RPMI7951 (cell line): Measurements from ENCODE around the gene PLCB2. TPM values are rescaled to one million over a fixed set of nuclear protein-coding genes. Genes with fewer than 3 reads are reported as not detected.

Experiments
- DNase-seq: peaks from one replicate; pipeline ENCODE4 v3.0.0-alpha.2; 2012; ENCODE audit warnings: low read depth
- total RNA-seq: library from RNA; depleted of rRNA; stranded (reverse); fragments of >200 nt; shearing (Covaris generic); gene quantifications from 2 replicates; pipeline ENCODE4 v1.2.3, GENCODE V29; 2014

Gene PLCB2
- total RNA-seq, 1 experiment from 2014 or later: 1.6 TPM

DNA sequence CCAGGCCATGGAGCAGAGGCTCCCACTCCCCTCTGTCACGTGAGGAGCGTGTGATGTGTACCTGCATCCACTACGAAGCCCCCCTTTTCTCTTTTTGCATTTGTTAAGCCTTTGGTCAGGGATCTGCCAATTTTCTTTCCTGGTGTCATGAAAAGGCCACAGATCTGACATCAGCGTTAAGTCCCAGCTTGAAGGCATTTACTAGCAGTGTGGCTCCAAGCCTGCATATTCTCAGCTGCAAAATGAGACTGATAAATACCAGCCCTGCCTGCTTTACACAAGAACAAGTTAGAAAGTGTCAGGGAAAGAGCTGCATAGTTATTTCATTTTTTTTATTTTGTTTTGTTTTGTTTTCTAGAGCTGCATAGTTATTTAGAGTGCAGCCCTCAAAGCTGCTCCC, 22.6 kb downstream of the PLCB2 start:
- DNase-seq: no peak

DNA sequence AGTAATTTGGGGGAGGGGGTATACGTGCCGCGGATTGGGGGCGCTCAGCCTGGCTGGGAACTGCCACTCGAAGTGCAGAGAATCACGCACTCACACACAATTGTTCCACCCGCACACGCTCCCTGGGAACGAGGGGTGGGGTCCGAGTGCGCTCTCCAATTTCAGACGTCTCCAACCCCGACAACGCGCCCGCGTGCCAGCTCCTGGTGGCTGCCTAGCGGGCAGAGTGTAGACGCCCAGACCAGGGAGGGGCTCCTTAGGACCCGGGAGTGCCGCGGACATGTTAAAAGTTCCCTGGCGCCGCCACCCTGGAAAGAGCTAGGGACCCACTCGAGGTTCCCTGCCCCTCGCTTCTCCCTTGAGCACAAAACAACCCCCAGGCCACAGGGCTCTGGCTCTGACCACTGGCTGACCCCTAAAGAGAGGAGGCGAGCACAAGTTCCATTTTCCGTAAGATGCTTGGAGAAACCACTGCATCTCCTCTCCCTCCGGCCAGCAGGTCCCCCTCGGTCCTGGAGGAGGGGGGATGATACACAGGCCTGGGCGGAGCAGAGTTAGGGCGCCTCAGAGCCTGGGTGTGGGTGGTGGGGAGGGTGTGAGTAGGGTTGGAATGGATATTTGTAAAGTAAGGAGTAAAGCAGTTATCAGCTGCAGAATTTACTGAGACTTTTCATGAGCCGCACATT, 24.0 kb downstream of the PLCB2 start:
- DNase-seq: no peak

GRCh38 chr15:40282869-40283614, 24.7 kb downstream of the PLCB2 start, which contains the start of gene ANKRD63:
Gene ANKRD63 (minus strand): TSS chr15:40283064. CDS start chr15:40282586, 478 bp downstream.
- peak; percentile 22 for DNase-seq

- DNase-seq: peak; percentile 21
These were observed 25.4 kb downstream of the PLCB2 start for GRCh38 chr15:40282147-40282868.

GRCh38 chr15:40281801-40282146, 26.0 kb downstream of the PLCB2 start:
- DNase-seq: no peak

GRCh38 chr15:40281057-40281800, 26.5 kb downstream of the PLCB2 start:
- DNase-seq: no peak

- DNase-seq: no peak
These were observed 27.3 kb downstream of the PLCB2 start for GRCh38 chr15:40280260-40281056.

DNA sequence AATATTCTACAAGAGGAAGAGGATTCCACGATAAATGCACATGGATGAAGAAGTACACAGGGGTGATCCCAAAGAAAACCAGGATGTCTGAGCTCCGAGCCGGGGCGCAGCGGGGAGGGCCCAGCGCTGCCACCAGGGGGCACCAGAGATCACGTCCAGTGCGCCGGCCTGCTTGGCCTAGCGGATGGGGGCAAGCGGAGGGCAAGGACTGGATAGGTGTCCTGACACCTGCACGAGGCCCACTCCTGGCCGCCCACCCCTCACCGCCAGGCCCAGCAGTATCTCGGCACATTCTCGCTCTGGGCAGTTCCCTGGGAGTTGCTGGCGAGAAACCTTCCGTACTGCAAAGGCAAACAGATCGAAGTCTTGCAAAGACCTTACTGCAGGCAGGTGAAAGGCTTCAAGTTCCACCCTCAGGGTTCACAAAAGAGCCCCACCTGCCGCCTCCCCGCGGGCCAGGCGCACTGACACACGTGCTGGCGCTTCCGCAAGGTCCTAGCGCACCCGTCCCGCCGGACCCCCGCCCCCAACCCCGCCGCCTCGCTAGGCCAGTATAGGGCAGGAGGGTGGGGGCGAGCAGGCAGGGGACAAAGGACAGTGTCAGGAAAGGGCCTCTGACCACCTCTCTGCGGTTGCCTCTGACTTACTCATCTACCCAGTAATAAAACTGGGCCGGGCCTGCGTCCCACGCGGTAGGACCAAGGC, 28.1 kb downstream of the PLCB2 start:
- DNase-seq: peak; percentile 49

DNA sequence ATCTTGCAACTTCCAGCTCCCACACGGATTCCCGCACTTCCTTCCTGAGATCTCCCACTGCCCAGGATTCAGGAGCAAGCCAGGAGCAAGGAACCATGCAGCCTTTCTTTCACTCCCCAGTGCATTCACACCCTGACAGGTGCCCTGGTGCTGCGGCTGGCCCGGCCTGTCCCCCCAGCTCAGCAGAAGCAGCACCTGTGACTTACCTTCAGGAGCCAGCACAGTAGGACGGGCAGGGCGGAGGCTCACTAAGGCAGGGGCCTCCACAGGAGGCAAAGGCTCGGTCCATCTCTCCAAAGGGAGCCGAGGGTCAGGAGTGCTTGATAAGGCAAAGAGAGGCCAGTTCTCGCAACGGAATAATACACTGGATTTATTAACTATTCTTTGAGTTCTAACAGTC, 29.7 kb downstream of the PLCB2 start:
- no peak for DNase-seq

GRCh38 chr15:40277471-40277870, 30.3 kb downstream of the PLCB2 start:
- DNase-seq: no peak

DNA sequence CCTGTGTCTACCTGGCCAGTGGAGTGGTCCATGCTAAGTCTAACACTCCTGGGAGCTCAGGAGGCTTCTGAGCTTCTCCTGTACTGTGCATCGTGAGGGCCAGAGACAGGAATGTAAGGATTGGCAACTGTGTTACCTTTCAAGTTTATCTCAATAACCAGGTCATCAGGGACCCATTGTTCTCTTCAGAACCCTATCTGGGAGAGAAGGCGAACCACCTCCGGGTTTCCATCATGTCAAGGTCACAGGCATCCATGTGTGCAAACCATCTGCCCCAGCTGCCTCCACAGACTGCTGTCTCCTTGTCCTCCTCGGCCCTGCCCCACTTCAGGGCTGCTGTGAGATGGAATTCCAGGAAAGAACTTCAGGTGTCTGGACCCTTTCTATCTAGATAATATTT, 30.8 kb downstream of the PLCB2 start:
- no peak for DNase-seq

DNA sequence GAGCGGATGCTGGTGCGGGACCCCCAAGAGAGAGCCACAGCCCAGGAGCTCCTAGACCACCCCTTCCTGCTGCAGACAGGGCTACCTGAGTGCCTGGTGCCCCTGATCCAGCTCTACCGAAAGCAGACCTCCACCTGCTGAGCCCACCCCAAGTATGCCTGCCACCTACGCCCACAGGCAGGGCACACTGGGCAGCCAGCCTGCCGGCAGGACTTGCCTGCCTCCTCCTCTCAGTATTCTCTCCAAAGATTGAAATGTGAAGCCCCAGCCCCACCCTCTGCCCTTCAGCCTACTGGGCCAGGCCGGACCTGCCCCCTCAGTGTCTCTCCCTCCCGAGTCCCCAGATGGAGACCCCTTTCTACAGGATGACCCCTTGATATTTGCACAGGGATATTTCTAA, 31.8 kb downstream of the PLCB2 start:
- DNase-seq: no peak

DNA sequence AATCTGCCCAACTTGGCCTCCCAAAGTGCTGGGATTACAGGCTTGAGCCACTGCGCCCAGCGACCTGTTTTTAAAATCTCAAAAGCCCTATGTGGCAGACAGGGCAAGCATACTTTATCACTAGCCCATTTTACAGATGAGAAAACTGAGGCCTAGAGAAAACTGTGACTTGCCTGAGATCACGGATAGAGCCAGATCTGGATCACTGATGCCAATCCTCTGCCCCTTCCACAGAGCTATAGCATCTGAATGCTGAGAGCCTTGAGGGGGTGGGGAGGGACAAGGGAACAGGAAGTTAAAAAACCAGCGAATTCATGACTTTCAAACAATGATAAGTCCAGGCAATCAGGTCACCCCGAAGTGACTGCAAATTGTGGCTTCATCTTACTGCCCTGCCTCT, 32.2 kb downstream of the PLCB2 start:
- no peak for DNase-seq

GRCh38 chr15:40274350-40275274, 33.1 kb downstream of the PLCB2 start:
- peak; percentile 79 for DNase-seq

- DNase-seq: no peak
These were observed 34.3 kb downstream of the PLCB2 start for GRCh38 chr15:40273428-40273827.

DNA sequence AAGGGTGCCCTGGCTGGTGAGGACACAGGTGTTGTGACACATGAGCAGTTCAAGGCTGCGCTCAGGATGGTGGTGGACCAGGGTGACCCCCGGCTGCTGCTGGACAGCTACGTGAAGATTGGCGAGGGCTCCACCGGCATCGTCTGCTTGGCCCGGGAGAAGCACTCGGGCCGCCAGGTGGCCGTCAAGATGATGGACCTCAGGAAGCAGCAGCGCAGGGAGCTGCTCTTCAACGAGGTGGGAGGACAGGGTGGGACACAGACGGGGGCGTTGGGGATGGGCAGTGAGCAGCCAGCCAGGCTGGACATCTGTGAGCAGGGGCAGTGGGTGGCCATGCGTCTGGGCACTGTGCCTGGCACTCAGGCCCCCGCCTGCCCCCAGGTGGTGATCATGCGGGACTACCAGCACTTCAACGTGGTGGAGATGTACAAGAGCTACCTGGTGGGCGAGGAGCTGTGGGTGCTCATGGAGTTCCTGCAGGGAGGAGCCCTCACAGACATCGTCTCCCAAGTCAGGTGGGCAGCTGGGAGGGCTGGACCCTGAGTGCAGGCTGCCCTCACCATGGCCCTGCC, 35.2 kb downstream of the PLCB2 start:
- peak; percentile 30 for DNase-seq

- no peak for DNase-seq
These were observed 35.9 kb downstream of the PLCB2 start for GRCh38 chr15:40271685-40272484.
